Psoas muscle (tissue), 8 donors: ENCODE measurements around the gene AOPEP. TPM values are rescaled to one million over a fixed set of nuclear protein-coding genes. Genes with fewer than 3 reads are reported as not detected.

Experiments
- ATAC-seq, 4 donors: fragments of 200-7000 bp; cut with Tn5 transposase; one replicate each; pipeline ENCODE4 v1.9.1; 2020; ENCODE audit warnings: moderate library complexity in 3 of 4, mild to moderate bottlenecking in 2 of 4
- DNase-seq, 2 donors: peaks; one replicate each; pipeline ENCODE4 v3.0.0-alpha.2; 2020
- H3K27ac ChIP-seq: fragments of 200-600 bp; one replicate; pipeline ENCODE4 v1.8.0; 2022
- H3K27me3 ChIP-seq, 3 donors: fragments of 200-600 bp in 1 of 3; one replicate each; pipeline versions ENCODE4 v1.6.1 to v1.8.0; 2013 to 2022; ENCODE audit warnings: low read length in 2 of 3, mild to moderate bottlenecking in 2 of 3, moderate library complexity in 1 of 3; ENCODE audit not compliant: insufficient read depth in 3 of 3
- H3K36me3 ChIP-seq, 2 donors: fragments of 200-600 bp in 1 of 2; one replicate each; pipeline versions ENCODE4 v1.6.1 to v1.8.0; 2013 to 2022; ENCODE audit warnings: low read depth in 1 of 2, mild to moderate bottlenecking in 1 of 2, moderate library complexity in 1 of 2; ENCODE audit not compliant: insufficient read depth in 1 of 2
- H3K4me1 ChIP-seq: fragments of 200-600 bp; one replicate; pipeline ENCODE4 v1.8.0; 2022
- H3K4me3 ChIP-seq: fragments of 200-600 bp; one replicate; pipeline ENCODE4 v1.8.0; 2022; ENCODE audit warnings: mild to moderate bottlenecking
- H3K9me3 ChIP-seq: fragments of 200-600 bp; one replicate; pipeline ENCODE4 v1.8.0; 2022
- CTCF ChIP-seq: fragments of 200-600 bp; IDR thresholded peaks from one replicate; pipeline ENCODE4 v1.8.0; 2022; ENCODE audit warnings: antibody characterized with exemption
- WGBS, 3 donors: extraction: QIAGEN DNeasy Blood & Tissue Kit; methylation state at CpG; one replicate each; pipeline versions ENCODE4 v1.1.6 to v1.1.7; 2013; 5-methylcytosine and 5-hydroxymethylcytosine counted together
- intact Hi-C, 2 donors: fragments of 100-400 bp; cut with DNase I; formaldehyde crosslinking; loops; one replicate each; pipeline versions ENCODE4 v1.11.0 to v1.14.2; 2022
- polyA plus RNA-seq, 3 donors: library from polyadenylated mRNA; stranded (reverse); fragments of 200-250 nt; gene quantifications; one replicate each; pipeline ENCODE4 v1.2.3, GENCODE V29; 2013
- total RNA-seq, 4 donors: library from RNA; stranded (reverse); fragmentation: NEBNext Ultra II Directional in 2 of 4; extraction: Animal tissue kit (Norgen Biotek cat#: 25700) in 2 of 4; gene quantifications; one replicate each; pipeline versions ENCODE4 v1.2.1 to v1.2.4, GENCODE V29; 2021 to 2023
- donor health status: healthy with polysubstance abuse.
- donor health status: DM: no; HTN: no; CAD: no; lungs with moderate emphysema.
- donor health status: Bipolar disorder and iron deficiency.
- donor health status: healthy.
- donor health status: DM: yes; HTN: yes; CAD: no.
- donor health status: DM: no; HTN: no; CAD: no.
- donor health status: DM: no; HTN: no; CAD: no.
- donor health status: DM: yes; HTN: yes; CAD: no.

Gene AOPEP
- total and polyA plus RNA-seq, 7 donors: 46.4 to 96.9 (median 78.6) TPM

- H3K9me3 ChIP-seq: no peaks in the 10 kb centered on the region
- no peaks in the 10 kb centered on the region for H3K36me3 ChIP-seq
- intact Hi-C loops: no loop called here
- WGBS, 3 donors: 94 to 95% (median 95%) methylated on average over 17 of the region's 17 CpGs
- peaks cover 17% of the 10 kb centered on the region for H3K4me1 ChIP-seq
- no peak overlapping the region for H3K4me3 ChIP-seq
- H3K27me3 ChIP-seq: no peaks in the 10 kb centered on the region
- DNase-seq (no peak), ATAC-seq (no peak)
- H3K27ac ChIP-seq: no peak overlapping the region
- no peak for TF ChIP-seq CTCF
These were observed 189.3 kb downstream of the AOPEP start for GRCh38 chr9:94915476-94916450.

DNA sequence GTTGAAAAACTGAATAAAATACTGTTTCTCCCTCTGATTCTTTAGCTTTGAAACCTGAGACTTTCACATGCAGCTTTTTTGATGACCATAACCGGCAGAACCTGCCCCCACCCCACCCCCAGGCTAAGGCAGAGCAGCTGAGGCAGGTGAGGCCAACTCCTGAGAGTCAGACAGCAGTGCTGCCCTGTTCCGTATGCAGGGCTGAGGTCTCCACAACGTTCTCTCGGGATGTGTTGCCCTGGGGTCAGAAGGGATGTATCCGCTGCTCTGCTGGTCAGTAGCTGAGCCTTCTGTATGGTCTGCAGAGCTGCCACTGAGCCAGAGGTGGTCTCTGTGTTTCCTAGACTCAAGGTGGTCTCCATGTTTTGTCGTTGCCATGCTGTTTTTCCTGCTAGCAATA is 190.5 kb downstream of the AOPEP start:
- no peak for DNase-seq
- H3K36me3 ChIP-seq: no peaks in the 10 kb centered on the region
- TF ChIP-seq CTCF: no peak
- H3K27me3 ChIP-seq: no peaks in the 10 kb centered on the region
- H3K4me3 ChIP-seq: no peak overlapping the region
- no peaks in the 10 kb centered on the region for H3K9me3 ChIP-seq
- no peak for ATAC-seq
- H3K27ac ChIP-seq: no peak overlapping the region
- WGBS, 3 donors: 68 to 88% (median 75%) methylated on average over 6 of the region's 6 CpGs
- peaks cover 27% of the 10 kb centered on the region for H3K4me1 ChIP-seq
- intact Hi-C loops: no loop called here

GRCh38 chr9:94918038-94918753 is 191.7 kb downstream of the AOPEP start:
- no peaks in the 10 kb centered on the region for H3K36me3 ChIP-seq
- peaks cover 36% of the 10 kb centered on the region for H3K4me1 ChIP-seq
- WGBS, 3 donors: 88 to 91% (median 90%) methylated on average over 5 of the region's 5 CpGs
- no peak for DNase-seq
- no peaks in the 10 kb centered on the region for H3K9me3 ChIP-seq
- intact Hi-C loops: no loop called here
- no peak for TF ChIP-seq CTCF
- ATAC-seq: peak in 1 of 4 donors; percentile 39
- H3K4me3 ChIP-seq: no peak overlapping the region
- H3K27ac ChIP-seq: no peak overlapping the region
- H3K27me3 ChIP-seq: no peaks in the 10 kb centered on the region

GRCh38 chr9:94919376-94920098 is 193.0 kb downstream of the AOPEP start:
- intact Hi-C loops: no loop called here
- H3K9me3 ChIP-seq: no peaks in the 10 kb centered on the region
- no peaks in the 10 kb centered on the region for H3K27me3 ChIP-seq
- no peak for TF ChIP-seq CTCF
- no peaks in the 10 kb centered on the region for H3K36me3 ChIP-seq
- peaks cover 31% of the 10 kb centered on the region for H3K4me1 ChIP-seq
- peak overlapping the region; percentile 48 for H3K27ac ChIP-seq
- WGBS, 3 donors: 75 to 93% (median 81%) methylated on average over 17 of the region's 17 CpGs
- DNase-seq (peak in 1 of 2 donors; percentile 34), ATAC-seq (no peak)
- no peak overlapping the region for H3K4me3 ChIP-seq
